CD4-positive, CD25-positive, alpha-beta regulatory T cell (primary cell): ENCODE data around the gene MEIS1. TPM values are rescaled to one million over a fixed set of nuclear protein-coding genes. Genes with fewer than 3 reads are reported as not detected.

Source experiments
- ATAC-seq, 2 donors: fragments of 150-1000 bp; cut with Tn5 transposase; one replicate each; pipeline ENCODE4 v1.10.0; 2021; ENCODE audit warnings: low read depth in 2 of 2, moderate number of reproducible peaks in 2 of 2, moderate library complexity in 1 of 2
- DNase-seq, 3 donors: peaks; one replicate each; pipeline versions ENCODE4 v3.0.0 to v3.0.0-alpha.2; 2012 to 2022; ENCODE audit warnings: mixed read lengths in 1 of 3
- H3K27ac ChIP-seq: one replicate; pipeline ENCODE4 v1.7.0; 2013; ENCODE audit warnings: mild to moderate bottlenecking, low read length; ENCODE audit not compliant: insufficient read depth, poor library complexity, severe bottlenecking
- H3K27me3 ChIP-seq: one replicate; pipeline ENCODE4 v1.7.0; 2013; ENCODE audit warnings: low read length; ENCODE audit not compliant: control insufficient read depth, insufficient read depth
- H3K36me3 ChIP-seq: one replicate; pipeline ENCODE4 v1.7.0; 2013; ENCODE audit warnings: mild to moderate bottlenecking, low read length, moderate library complexity; ENCODE audit not compliant: control insufficient read depth, insufficient read depth
- H3K4me1 ChIP-seq: 2 replicates; pipeline ENCODE4 v1.7.0; 2013; ENCODE audit warnings: mild to moderate bottlenecking, low read length; ENCODE audit not compliant: insufficient read depth, control insufficient read depth, poor library complexity, severe bottlenecking
- H3K4me3 ChIP-seq: one replicate; pipeline ENCODE4 v1.7.0; 2013; ENCODE audit warnings: low read depth, mild to moderate bottlenecking, low read length, moderate library complexity
- H3K9me3 ChIP-seq, 2 experiments: 1 replicate in 1 of 2; 2 replicates in 1 of 2; pipeline ENCODE4 v1.7.0; 2013; ENCODE audit warnings: low read length in 2 of 2, mild to moderate bottlenecking in 1 of 2, moderate library complexity in 1 of 2; ENCODE audit not compliant: control insufficient read depth in 2 of 2
- H3K27ac Mint-ChIP-seq, 3 donors: one replicate each; pipeline ENCODE4 v1.8.0; 2020 to 2022; ENCODE audit warnings: mild to moderate bottlenecking in 3 of 3, mixed read lengths in 3 of 3, moderate library complexity in 2 of 3
- H3K27me3 Mint-ChIP-seq: one replicate; pipeline ENCODE4 v1.8.0; 2022; ENCODE audit warnings: mild to moderate bottlenecking, mixed read lengths
- H3K36me3 Mint-ChIP-seq: one replicate; pipeline ENCODE4 v1.8.0; 2020; ENCODE audit warnings: mixed read lengths
- H3K4me1 Mint-ChIP-seq, 4 donors: one replicate each; pipeline ENCODE4 v1.8.0; 2020 to 2022; ENCODE audit warnings: mixed read lengths in 4 of 4, mild to moderate bottlenecking in 1 of 4
- H3K4me3 Mint-ChIP-seq, 4 donors: one replicate each; pipeline ENCODE4 v1.8.0; 2020 to 2022; ENCODE audit warnings: mild to moderate bottlenecking in 4 of 4, mixed read lengths in 4 of 4, moderate library complexity in 3 of 4
- H3K9me3 Mint-ChIP-seq, 7 donors: one replicate each; pipeline ENCODE4 v1.8.0; 2020 to 2022; ENCODE audit warnings: mixed read lengths in 7 of 7, mild to moderate bottlenecking in 3 of 7, moderate library complexity in 2 of 7
- polyA plus RNA-seq, 4 donors: library from polyadenylated mRNA; unstranded; fragments of 300-500 nt; fragmentation: Illumina TruSeq; gene quantifications; one replicate each; pipeline ENCODE4 v1.2.3, GENCODE V29; 2021
- total RNA-seq: library from RNA; stranded (reverse); gene quantifications from one replicate; pipeline ENCODE4 v1.2.3, GENCODE V29; 2022

MEIS1 gene
- total and polyA plus RNA-seq, 5 donors from 2014 or later, result 3.6 TPM; not detected in 4

DNA sequence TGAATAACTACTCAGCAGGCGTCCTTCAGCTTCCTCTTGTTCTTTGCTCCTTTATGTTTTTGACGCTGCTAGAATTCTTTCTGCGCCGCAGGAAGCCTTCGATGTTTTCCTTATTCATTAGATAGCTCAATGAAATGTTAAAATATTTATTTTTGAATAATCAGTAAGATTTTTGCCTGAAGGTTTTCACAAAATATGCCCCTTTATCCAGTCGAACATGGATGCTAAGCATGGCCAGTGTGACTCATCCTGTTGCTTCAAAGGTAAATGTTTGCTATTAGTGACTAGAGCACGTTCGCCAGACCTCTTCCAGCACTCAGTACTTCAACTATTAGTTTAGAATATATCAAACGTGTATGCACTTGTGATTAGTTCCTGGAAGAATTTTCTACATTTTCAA lies 7.6 kb upstream of the MEIS1 start:
- no peak overlapping the region for H3K4me3 ChIP-seq
- no peaks in the 10 kb centered on the region for H3K36me3 Mint-ChIP-seq
- no peak overlapping the region for H3K27ac Mint-ChIP-seq
- peaks cover 62% of the 10 kb centered on the region for H3K27me3 Mint-ChIP-seq
- peaks cover 0 to 4% (median 0%) of the 10 kb centered on the region in 7 donors for H3K9me3 Mint-ChIP-seq
- peaks cover 14% of the 10 kb centered on the region for H3K27me3 ChIP-seq
- H3K4me1 Mint-ChIP-seq, result peaks cover 0 to 6% (median 0%) of the 10 kb centered on the region in 4 donors
- DNase-seq (no peak), ATAC-seq (no peak)
- H3K4me1 ChIP-seq, result no peaks in the 10 kb centered on the region
- H3K36me3 ChIP-seq, result no peaks in the 10 kb centered on the region
- no peaks in the 10 kb centered on the region for H3K9me3 ChIP-seq
- H3K4me3 Mint-ChIP-seq, result no peak overlapping the region
- H3K27ac ChIP-seq, result no peak overlapping the region

GRCh38 chr2:66428986-66429612 lies 5.8 kb upstream of the MEIS1 start:
- DNase-seq (peak in 1 of 3 donors; percentile 44), ATAC-seq (no peak)
- peaks cover 76% of the 10 kb centered on the region for H3K27me3 Mint-ChIP-seq

DNA sequence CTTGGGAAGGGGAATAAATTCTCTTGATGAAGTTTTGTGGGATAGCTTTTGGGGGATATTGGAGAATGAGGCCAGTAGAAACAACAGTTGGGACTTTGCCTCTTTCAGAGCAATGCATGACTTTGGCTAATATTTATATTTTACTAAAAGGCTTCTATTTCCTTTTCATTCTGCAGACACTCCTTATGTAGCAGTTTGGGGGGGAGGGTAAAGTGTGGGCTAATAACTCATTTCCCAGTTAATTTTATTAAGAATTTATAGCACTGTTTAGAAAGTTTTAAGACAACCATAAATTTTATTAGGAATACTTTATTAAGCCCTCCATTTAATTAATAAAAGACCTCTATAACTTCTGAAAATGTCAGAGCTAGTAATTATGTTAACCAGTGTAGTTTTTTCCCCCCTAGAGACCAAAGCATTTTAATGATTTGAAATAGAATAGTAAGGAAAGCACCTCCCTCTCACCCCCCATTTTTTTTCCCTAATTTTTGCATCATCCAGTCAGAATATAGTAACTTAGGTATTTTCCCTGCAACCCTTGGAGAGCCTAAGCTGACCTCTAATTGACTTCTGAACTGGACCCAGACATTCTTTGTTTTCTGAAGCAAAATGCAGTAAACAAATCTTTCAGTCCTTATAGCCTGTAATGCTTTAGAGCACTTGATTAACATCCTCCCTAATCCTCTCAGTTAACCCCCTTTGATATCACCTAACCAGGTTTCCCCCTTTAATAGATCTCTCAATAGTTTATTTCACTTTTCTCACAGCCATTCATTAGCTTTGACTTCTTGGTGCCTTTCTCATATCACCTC lies 5.0 kb upstream of the MEIS1 start:
- no peak overlapping the region for H3K4me3 Mint-ChIP-seq
- DNase-seq (no peak), ATAC-seq (no peak)
- no peak overlapping the region for H3K27ac ChIP-seq
- peaks cover 79% of the 10 kb centered on the region for H3K27me3 Mint-ChIP-seq
- peaks cover 0 to 2% (median 0%) of the 10 kb centered on the region in 7 donors for H3K9me3 Mint-ChIP-seq
- no peak overlapping the region for H3K27ac Mint-ChIP-seq
- H3K4me1 ChIP-seq, result peaks cover 23% of the 10 kb centered on the region
- no peaks in the 10 kb centered on the region for H3K36me3 ChIP-seq
- H3K4me1 Mint-ChIP-seq, result peaks cover 0 to 24% (median 12%) of the 10 kb centered on the region in 4 donors
- H3K36me3 Mint-ChIP-seq, result no peaks in the 10 kb centered on the region
- H3K27me3 ChIP-seq, result peaks cover 22% of the 10 kb centered on the region
- H3K9me3 ChIP-seq, result no peaks in the 10 kb centered on the region
- H3K4me3 ChIP-seq, result no peak overlapping the region

More at GRCh38 chr2:66428986-66429612, 5.8 kb upstream of the MEIS1 start:
- Mint-ChIP-seq H3K4me1 (peaks cover 0 to 20% (median 7%) of the 10 kb centered on the region in 4 donors), H3K4me3 (no peak overlapping the region), H3K36me3 (no peaks in the 10 kb centered on the region), H3K9me3 (peaks cover 0 to 2% (median 0%) of the 10 kb centered on the region in 7 donors), H3K27ac (no peak overlapping the region)
- Histone ChIP-seq H3K36me3 (no peaks in the 10 kb centered on the region), H3K27ac (no peak overlapping the region), H3K9me3 (no peaks in the 10 kb centered on the region), H3K27me3 (peaks cover 22% of the 10 kb centered on the region), H3K4me1 (peaks cover 16% of the 10 kb centered on the region), H3K4me3 (no peak overlapping the region)

GRCh38 chr2:66430505-66431273 lies 4.2 kb upstream of the MEIS1 start:
- Histone ChIP-seq H3K4me3 (no peak overlapping the region), H3K36me3 (no peaks in the 10 kb centered on the region), H3K27me3 (peaks cover 22% of the 10 kb centered on the region), H3K9me3 (no peaks in the 10 kb centered on the region), H3K4me1 (peaks cover 28% of the 10 kb centered on the region), H3K27ac (no peak overlapping the region)
- no peak overlapping the region for H3K4me3 Mint-ChIP-seq
- H3K4me1 Mint-ChIP-seq, result peaks cover 0 to 30% (median 14%) of the 10 kb centered on the region in 4 donors
- H3K27ac Mint-ChIP-seq, result no peak overlapping the region
- H3K27me3 Mint-ChIP-seq, result peaks cover 81% of the 10 kb centered on the region
- H3K9me3 Mint-ChIP-seq, result peaks cover 0 to 4% (median 0%) of the 10 kb centered on the region in 7 donors
- no peak for ATAC-seq
- H3K36me3 Mint-ChIP-seq, result no peaks in the 10 kb centered on the region
- DNase-seq, result no peak

DNA sequence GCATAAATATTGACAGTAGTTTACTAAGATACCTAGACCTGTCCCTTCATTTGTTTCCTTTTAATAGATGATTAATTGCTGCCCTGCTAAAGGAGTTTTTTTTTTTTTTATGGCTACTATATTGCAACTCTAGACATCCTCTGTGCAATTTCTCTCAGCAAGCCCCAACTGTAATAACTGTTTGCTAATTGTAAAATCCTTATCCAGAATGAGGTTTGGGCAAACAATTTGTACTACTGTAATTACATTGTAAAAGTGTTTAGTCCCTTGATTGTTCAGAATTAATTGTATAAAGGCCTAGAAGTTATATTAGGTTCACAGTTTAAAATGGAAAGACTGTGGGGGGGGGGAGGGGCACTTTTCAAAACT lies 3.7 kb upstream of the MEIS1 start:
- H3K4me3 ChIP-seq, result no peak overlapping the region
- Mint-ChIP-seq H3K4me3 (no peak overlapping the region), H3K4me1 (peaks cover 0 to 32% (median 15%) of the 10 kb centered on the region in 4 donors), H3K36me3 (no peaks in the 10 kb centered on the region), H3K9me3 (peaks cover 0 to 4% (median 0%) of the 10 kb centered on the region in 7 donors), H3K27ac (no peak overlapping the region), H3K27me3 (peaks cover 81% of the 10 kb centered on the region)
- no peaks in the 10 kb centered on the region for H3K9me3 ChIP-seq
- peaks cover 26% of the 10 kb centered on the region for H3K27me3 ChIP-seq
- H3K27ac ChIP-seq, result no peak overlapping the region
- no peaks in the 10 kb centered on the region for H3K36me3 ChIP-seq
- DNase-seq (no peak), ATAC-seq (no peak)
- H3K4me1 ChIP-seq, result peaks cover 28% of the 10 kb centered on the region

GRCh38 chr2:66431846-66432587 lies 2.9 kb upstream of the MEIS1 start:
- no peak for DNase-seq
- H3K4me3 ChIP-seq, result no peak overlapping the region
- no peak overlapping the region for H3K27ac Mint-ChIP-seq
- H3K27me3 Mint-ChIP-seq, result peaks cover 87% of the 10 kb centered on the region
- H3K4me1 Mint-ChIP-seq, result peaks cover 0 to 32% (median 18%) of the 10 kb centered on the region in 4 donors
- no peaks in the 10 kb centered on the region for H3K36me3 Mint-ChIP-seq
- H3K9me3 ChIP-seq, result no peaks in the 10 kb centered on the region
- no peaks in the 10 kb centered on the region for H3K36me3 ChIP-seq
- ATAC-seq, result no peak
- peaks cover 0 to 4% (median 0%) of the 10 kb centered on the region in 7 donors for H3K9me3 Mint-ChIP-seq
- H3K4me3 Mint-ChIP-seq, result peak overlapping the region in 1 of 4 donors; percentile 39
- no peak overlapping the region for H3K27ac ChIP-seq
- H3K4me1 ChIP-seq, result peaks cover 28% of the 10 kb centered on the region
- H3K27me3 ChIP-seq, result peaks cover 32% of the 10 kb centered on the region
